T-helper 2 cell treated with Interferon-gamma antibody and Interleukin-4, amounts not matched to agents 5 μg/mL and 100 μg/mL, for 36 hours (primary cell): ENCODE data around the gene RPLP2.

Experiments
- DNase-seq: peaks from one replicate; pipeline ENCODE4 v3.0.0; 2021; ENCODE audit warnings: low spot score
- H3K27ac Mint-ChIP-seq: one replicate; pipeline ENCODE4 v1.8.0; 2021; ENCODE audit warnings: mild to moderate bottlenecking, mixed read lengths
- H3K27me3 Mint-ChIP-seq: one replicate; pipeline ENCODE4 v1.8.0; 2021; ENCODE audit warnings: low read depth, mixed read lengths
- H3K36me3 Mint-ChIP-seq: one replicate; pipeline ENCODE4 v1.8.0; 2021; ENCODE audit warnings: low read depth, mixed read lengths
- H3K4me1 Mint-ChIP-seq: one replicate; pipeline ENCODE4 v1.8.0; 2021; ENCODE audit warnings: low read depth, mixed read lengths
- H3K4me3 Mint-ChIP-seq: one replicate; pipeline ENCODE4 v1.8.0; 2022; ENCODE audit warnings: mild to moderate bottlenecking, moderate library complexity, mixed read lengths
- H3K9me3 Mint-ChIP-seq: one replicate; pipeline ENCODE4 v1.8.0; 2021; ENCODE audit warnings: mixed read lengths

The RPLP2 gene

DNA sequence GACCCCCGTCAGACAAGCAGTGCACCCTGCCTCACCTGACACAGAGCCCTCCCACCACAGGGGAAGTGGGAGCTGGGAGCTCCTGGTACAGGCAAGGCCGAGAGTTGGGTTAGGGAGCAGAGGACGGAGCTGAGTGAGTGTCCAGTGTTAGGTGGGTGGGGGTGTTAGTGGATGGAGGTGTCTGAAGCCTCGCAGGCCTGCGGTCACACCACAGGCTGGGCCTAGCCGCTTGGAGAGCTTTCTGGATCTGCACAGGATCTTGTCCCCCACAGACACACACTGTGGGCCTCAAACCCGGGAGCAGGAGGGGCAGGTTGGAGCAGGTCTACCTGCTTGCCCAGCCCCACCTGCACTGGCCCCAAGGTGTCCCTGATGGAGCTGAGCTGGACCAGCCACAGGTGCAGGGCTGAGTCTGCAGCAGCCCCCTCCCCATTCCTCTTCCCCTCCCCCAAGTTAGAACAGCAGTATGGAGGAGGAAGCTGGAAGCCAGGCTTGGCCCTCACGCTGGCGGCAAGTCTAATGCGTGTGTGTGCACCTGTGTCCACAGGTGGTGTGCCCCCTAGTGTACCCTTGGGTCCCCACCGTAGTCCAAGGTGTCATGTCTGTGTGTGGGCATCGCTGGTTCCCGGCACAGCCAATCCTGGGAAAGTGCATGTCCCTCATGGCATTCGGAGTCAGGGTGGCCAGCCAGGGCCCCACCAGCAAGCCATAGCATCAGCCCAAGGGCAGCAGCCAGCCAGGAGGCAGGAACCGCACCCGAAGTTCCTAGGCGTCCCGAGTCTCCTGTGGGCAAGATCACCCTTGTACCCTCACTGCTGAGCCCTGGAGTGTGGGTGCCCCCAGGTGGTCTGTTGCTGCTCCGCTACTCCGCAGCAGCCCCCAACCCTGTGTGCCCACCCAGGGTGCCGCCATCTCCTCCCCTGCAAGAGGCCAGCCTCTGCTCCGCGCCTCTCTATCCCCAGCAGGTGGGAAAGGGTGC, 30.5 kb upstream of the RPLP2 start:
- H3K27me3 Mint-ChIP-seq: no peaks in the 10 kb centered on the region

DNA sequence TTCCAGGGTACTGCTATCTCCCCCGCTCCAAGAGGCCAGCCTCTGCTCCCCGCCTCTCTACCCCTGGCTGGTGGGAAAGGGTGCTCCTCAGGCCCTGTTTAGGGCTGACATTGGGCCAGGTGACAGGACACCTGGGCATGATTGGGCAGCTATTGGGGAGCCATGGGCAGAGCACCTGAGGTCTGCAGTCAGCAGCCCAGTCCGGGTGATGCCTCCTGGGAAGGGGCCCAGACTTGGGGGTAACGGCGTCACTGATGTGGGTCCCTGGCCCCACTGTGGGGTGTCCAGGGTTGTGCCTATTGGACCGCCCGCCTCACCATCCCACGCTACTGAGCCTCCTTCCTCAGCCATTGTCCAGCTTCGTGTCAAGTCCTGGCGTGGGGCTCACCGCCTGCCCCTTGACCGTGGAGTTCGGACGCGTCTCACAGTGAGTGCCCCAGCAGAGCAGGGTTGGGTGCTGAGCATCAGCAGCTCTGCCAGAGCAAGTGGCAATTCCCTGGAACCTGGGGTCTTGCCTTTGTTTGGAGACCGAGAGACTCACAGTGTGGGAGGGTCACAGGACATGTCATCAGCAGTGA, 29.7 kb upstream of the RPLP2 start:
- Mint-ChIP-seq H3K27me3 (no peaks in the 10 kb centered on the region), H3K9me3 (no peaks in the 10 kb centered on the region), H3K36me3 (peaks cover 10% of the 10 kb centered on the region), H3K27ac (peak overlapping the region; percentile 41), H3K4me3 (no peak overlapping the region), H3K4me1 (peaks cover 21% of the 10 kb centered on the region)
- no peak for DNase-seq

More for the DNA sequence above, 30.5 kb upstream of the RPLP2 start:
- H3K9me3 Mint-ChIP-seq: no peaks in the 10 kb centered on the region
- peak overlapping the region; percentile 38 for H3K4me3 Mint-ChIP-seq
- H3K27ac Mint-ChIP-seq: peak overlapping the region; percentile 41
- peaks cover 19% of the 10 kb centered on the region for H3K4me1 Mint-ChIP-seq
- peaks cover 6% of the 10 kb centered on the region for H3K36me3 Mint-ChIP-seq
- DNase-seq: no peak

DNA sequence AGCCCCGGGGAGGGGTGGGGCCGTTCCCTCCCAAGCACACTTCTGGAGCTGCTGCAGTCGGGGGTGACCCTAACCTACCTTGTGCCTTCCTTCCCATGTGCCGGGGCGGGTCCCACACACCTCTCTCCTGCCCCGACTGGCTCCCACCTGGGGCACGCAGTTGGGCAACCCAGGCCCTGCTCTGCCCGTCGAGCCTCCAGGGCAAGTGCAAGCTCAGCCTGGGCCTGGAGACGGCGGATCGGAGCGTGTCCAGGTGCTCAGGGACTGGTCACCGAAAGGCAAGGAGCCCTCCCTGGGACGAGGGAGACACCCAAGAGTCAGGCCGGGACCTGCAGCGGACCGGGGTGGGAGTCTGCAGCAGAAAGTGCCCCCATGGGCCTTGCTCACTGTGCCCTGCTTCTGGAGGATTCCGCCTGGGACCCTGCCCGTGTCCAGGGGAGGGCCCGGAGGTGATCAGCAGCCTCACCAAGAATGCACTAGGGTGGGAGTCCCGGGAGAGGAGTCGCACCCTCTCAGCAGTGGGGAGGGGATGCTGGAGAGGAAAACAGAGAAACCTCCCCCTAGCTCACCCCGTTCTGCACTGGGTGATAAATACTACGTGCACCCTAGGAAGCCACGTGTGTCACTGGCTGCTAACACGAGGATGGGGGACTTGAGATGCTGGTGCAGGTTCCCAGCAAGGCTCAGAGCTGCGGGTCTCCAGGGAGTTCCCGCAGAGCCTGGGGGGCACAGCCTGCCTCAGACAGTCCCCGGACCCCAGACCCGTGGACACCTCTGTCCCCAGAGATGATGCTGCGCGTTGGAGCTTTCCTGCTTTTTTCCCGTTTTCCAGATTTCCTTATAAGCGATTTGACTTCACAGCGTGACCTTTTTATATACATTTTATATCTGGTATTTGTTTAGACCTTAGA, 27.2 kb upstream of the RPLP2 start:
- Mint-ChIP-seq H3K9me3 (no peaks in the 10 kb centered on the region), H3K4me3 (no peak overlapping the region), H3K36me3 (peaks cover 12% of the 10 kb centered on the region), H3K27me3 (no peaks in the 10 kb centered on the region), H3K4me1 (peaks cover 13% of the 10 kb centered on the region), H3K27ac (no peak overlapping the region)
- DNase-seq: no peak

DNA sequence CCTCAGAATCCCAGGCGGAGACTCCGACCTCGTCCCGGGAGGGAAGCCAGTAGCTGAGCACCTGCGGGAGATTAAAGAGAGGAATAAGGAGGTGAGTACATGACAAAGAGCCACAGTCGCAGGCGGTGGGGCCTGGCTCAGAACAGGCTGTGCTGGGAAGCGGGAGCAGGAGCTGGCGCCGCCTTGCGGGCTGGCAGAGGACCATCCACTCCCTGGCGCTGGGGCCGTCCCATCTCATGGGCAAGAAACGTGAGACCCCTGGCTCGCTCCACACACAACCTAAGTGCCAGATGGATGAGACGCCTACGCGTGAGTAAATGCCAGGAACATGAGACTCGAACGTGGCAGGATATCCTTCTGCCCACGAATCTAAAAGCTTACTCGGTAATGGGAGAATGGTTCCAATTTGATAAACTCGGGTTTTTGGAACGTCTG, 26.2 kb upstream of the RPLP2 start:
- Mint-ChIP-seq H3K9me3 (no peaks in the 10 kb centered on the region), H3K27ac (no peak overlapping the region), H3K27me3 (no peaks in the 10 kb centered on the region), H3K4me1 (peaks cover 13% of the 10 kb centered on the region), H3K36me3 (peaks cover 12% of the 10 kb centered on the region), H3K4me3 (no peak overlapping the region)
- DNase-seq: no peak

DNA sequence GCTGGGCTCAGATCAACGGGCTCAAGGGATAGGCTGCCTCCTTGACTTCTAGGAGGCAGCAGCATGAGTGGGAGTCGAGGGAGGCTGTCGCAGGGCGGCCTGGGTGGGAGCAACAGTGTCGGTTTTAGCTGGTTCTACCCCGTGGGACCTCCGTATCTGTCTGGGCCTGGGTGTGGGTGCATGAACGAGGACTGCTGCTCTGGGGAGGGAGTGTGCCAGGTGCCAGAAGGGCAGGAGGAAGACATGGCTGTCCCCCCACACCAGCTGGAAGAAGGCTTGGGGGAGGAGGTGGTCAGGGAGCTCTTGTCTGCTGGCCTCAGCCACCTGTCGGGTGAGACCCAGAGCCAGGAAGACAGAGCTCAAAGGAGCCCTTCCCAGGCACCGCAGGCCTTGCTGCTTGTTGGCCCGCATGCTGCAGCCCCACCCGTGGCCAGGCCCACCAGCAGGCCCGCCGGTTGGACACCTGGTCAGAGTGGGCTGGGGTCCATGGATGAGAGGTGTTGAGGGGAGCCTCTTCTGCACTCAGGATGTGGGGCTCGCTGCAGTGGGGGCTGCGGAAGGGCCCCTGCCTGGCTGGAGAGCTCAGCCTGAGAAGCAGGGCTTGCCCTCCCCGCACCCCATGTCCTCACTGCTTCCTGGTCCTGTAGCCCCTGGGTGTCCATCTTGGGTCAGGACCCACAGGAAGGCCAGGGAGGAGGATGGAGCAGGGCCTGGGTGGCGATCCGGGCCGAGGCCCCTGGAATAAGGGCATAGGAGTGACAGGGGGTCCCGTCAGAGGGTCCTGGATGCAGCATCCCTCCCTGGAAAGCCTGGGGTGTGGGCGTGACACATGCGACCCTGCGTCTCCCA, 23.3 kb upstream of the RPLP2 start:
- Mint-ChIP-seq H3K4me3 (no peak overlapping the region), H3K27me3 (no peaks in the 10 kb centered on the region), H3K27ac (no peak overlapping the region), H3K36me3 (peaks cover 14% of the 10 kb centered on the region), H3K4me1 (peaks cover 6% of the 10 kb centered on the region), H3K9me3 (no peaks in the 10 kb centered on the region)
- no peak for DNase-seq

DNA sequence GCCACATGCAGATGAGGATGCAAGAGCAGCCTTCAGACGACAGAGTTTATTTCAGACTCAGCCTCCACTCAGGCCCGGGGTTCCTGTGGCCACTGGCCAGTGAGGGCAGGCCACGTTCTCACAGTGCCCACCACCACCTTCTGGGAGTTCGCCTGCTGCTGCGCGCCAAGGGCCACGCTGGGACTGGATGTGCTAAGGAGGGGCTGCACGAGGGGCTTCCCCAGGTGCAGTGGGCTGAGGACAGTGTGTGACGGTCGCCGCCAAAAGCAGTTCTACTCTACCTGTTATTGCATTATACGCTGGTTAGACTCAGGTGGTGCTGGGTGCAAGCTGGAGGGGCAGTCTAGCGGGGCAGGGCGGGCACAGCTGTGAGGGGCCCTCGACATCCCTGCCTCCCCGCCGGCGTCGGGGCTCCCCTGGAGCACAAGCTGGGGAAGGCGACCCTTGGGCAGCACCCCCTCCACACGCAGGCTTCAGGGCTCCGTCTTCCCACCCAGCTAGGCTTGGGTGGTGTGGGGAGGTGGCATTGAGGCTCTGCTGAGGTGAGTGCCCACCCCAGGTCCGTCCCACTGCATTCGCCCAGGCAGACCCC, 22.6 kb upstream of the RPLP2 start:
- no peak for DNase-seq
- H3K27ac Mint-ChIP-seq: no peak overlapping the region
- H3K36me3 Mint-ChIP-seq: peaks cover 14% of the 10 kb centered on the region
- H3K9me3 Mint-ChIP-seq: no peaks in the 10 kb centered on the region
- H3K4me1 Mint-ChIP-seq: peaks cover 5% of the 10 kb centered on the region
- no peak overlapping the region for H3K4me3 Mint-ChIP-seq
- H3K27me3 Mint-ChIP-seq: no peaks in the 10 kb centered on the region

DNA sequence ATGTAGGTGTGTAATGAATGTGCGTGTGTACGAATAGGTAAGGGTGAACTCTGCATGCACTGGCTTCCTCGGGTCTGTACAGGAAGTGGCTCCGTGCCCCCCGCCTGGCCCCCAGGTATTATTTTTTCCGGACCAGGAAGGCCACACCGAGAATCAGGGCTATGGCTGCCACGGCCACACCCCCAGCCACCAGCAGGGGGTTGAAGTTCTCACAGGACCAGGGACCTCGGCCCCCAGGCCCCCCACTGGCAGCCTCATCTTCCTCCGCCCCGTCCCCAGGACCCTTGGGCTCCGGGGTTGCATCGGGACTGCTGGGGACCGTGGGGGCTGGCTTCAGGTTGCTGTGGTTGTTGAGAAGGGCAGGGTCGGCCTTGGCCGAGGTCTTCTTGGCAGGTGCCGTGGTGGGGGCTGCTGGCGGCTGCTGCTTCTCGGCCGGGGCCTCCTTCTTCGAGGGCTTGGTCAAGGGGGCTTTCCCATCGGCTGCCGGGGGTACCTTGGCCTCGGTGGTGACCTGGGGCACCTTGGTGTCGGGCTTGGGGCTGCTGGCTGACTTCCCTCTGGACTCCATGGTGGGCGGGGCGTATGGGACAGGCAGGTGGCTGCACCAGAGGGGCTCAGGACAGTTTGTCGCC, 21.6 kb upstream of the RPLP2 start:
- H3K36me3 Mint-ChIP-seq: peaks cover 14% of the 10 kb centered on the region
- H3K4me1 Mint-ChIP-seq: peaks cover 5% of the 10 kb centered on the region
- H3K27me3 Mint-ChIP-seq: no peaks in the 10 kb centered on the region
- no peaks in the 10 kb centered on the region for H3K9me3 Mint-ChIP-seq
- no peak for DNase-seq
- no peak overlapping the region for H3K4me3 Mint-ChIP-seq
- H3K27ac Mint-ChIP-seq: no peak overlapping the region

DNA sequence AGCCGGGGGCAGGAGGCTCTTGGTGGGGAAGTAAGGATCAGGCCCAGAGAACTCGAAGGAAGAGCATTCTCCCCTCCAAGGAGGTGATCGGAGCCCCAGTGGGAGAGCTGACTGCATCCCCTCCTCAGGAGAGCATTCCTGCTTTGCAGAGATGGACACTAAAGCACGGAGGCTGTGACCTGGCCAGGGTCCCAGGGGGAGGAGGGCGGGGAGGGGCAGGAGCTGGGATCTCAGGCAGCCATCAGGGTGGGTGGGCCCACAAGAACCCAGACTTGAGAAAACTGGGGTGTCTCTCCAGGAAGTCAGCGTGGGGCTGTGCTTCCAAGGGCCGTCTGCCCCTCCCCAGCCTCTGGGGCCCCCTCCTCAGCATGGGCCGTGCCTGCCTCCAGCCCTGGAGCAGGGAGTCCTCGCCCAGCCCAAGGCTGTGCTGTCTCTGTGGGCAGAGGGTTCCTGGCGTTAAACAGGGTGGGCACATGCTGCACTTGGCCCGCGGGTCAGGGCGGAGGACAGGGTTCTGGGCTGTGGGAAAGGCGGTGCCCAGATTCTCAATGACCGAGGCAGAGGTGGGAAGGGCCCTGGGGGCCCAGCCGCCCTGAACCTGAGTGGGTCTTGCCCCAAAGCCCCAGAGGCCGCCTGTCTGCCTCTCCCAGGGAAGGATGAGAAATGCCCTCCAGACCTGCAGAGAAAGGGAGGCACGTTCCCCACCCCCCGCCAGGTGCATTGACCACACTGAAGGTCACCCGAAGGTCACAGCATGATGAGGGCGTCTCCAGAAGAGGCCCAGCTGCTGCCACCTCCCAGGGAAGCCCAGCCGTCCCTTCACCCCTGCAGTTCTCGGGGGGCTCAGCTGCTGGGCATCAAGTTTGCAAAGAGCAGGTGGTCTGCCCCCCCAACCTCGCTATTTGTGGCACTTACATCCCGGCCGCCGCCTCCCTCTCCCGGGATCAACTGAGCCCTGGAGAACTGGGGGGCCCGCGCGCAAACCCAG, 20.5 kb upstream of the RPLP2 start:
- H3K9me3 Mint-ChIP-seq: no peaks in the 10 kb centered on the region
- no peak for DNase-seq
- H3K4me1 Mint-ChIP-seq: peaks cover 5% of the 10 kb centered on the region
- no peak overlapping the region for H3K27ac Mint-ChIP-seq
- no peaks in the 10 kb centered on the region for H3K27me3 Mint-ChIP-seq
- H3K4me3 Mint-ChIP-seq: peak overlapping the region; percentile 26
- peaks cover 10% of the 10 kb centered on the region for H3K36me3 Mint-ChIP-seq

DNA sequence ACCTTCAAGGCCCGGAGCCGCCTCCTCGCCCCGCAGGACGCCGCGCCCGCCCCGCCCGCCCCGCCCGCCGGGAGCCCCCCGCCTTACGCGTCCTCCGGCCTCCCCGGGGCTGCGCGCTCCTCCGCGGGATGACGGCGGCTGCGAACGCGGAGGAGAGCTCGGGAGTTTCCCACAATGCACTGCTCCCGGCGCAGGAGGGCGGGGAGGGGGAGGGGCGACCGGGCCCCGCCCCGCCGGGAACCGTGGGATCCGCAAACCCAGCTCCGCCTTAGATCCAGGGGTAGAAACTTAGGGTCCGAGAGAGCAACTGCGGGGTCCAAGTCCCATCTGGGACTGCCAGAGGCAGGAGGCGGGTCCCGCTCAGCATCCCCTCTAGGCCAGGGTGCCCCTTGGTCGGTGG, 19.8 kb upstream of the RPLP2 start, which contains the start of gene CEND1:
Gene CEND1, minus strand, starts transcription at position 148 of the 400 bp plus-strand sequence. CDS start 1,514 bp downstream, outside the sequence.
- Mint-ChIP-seq H3K4me1 (peaks cover 3% of the 10 kb centered on the region), H3K27ac (no peak within 1 kb of the TSS), H3K36me3 (peaks cover 7% of the 10 kb centered on the region), H3K4me3 (peak within 1 kb of the TSS; percentile 26), H3K9me3 (no peaks in the 10 kb centered on the region), H3K27me3 (no peaks in the 10 kb centered on the region)
- DNase-seq: peak; percentile 30

DNA sequence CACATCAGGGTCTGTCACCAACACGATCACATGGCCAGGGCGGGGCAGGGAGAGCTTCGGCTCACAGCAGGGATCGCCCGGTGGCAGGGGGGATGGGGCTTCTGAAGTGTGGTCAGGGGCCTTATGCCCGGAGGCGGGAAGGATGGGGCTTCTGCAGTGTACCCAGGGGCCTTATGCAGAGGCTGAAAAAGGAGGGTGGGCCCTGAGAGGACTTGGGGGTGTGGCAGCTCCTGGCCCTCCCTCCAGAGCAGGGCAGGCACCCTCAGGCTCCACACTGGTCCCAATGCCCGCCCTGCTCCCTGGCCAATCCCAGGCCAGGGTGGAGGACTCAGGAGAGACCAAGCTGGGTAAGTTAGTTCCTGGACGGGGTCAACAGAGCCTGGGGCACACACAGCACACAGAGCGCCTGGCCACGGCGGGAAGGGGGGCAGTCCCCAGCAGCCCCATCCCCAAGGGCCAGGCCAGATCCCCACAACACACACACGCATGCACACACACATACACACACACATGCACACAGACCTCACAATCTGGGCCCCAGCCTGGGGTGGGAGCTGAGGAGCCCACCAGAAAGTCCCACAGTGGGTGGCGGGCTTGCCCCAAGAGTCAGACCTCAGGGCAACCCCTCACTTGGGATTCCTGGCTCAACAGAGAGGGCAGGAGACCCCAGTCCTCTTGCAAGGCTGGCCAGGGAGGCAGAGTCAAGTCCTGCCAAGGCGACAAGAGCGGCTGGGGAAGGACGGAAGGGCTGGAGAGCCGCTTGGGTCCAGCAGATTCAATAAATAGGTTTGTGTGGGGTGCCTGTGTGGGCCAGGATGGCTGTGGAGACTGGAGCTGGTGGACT, 18.8 kb upstream of the RPLP2 start:
- Mint-ChIP-seq H3K4me3 (no peak overlapping the region), H3K4me1 (peaks cover 3% of the 10 kb centered on the region), H3K27ac (no peak overlapping the region)

More for the DNA sequence above, 18.8 kb upstream of the RPLP2 start:
- Mint-ChIP-seq H3K9me3 (no peaks in the 10 kb centered on the region), H3K36me3 (peaks cover 6% of the 10 kb centered on the region), H3K27me3 (no peaks in the 10 kb centered on the region)
- DNase-seq: no peak
